Measurements from ENCODE around the gene CSPG4. TPM values are rescaled to one million over a fixed set of nuclear protein-coding genes. Genes with fewer than 3 reads are reported as not detected.
"Not testable (repeated sequence)": the region's sequence is repeated elsewhere in the genome, so short reads cannot be mapped to it uniquely, and the experiment has no call there.

Gene CSPG4
- total and polyA plus RNA-seq, 3 donors from 2014 or later, result 4.4 to 6.5 (median 5.2) TPM

- Histone ChIP-seq H3K4me3 (no peak overlapping the region), H3K4me1 (peaks cover 14% of the 10 kb centered on the region), H3K36me3 (ENCODE audit: low read depth, missing control alignments) (no peaks in the 10 kb centered on the region), H3K9me3 (no peaks in the 10 kb centered on the region), H3K27ac (no peak overlapping the region), H3K27me3 (no peaks in the 10 kb centered on the region)
- DNase-seq, result peak; percentile 79
- intact Hi-C loops (cut with DNase I; ENCODE audit: low total_unique reads), result no loop called here
- TF ChIP-seq CTCF (IDR thresholded peaks at IDR 0.05) (peak in 2 of 3 experiments; percentile 24 to 41), POLR2A (IDR thresholded peaks at IDR 0.05) (no peak)
- WGBS, 2 donors, result 34 to 53% methylated on average over 7 to 20 of the region's 20 CpGs
Measured at GRCh38 chr15:75694241-75695182, 18.1 kb downstream of the CSPG4 start.

- TF ChIP-seq CTCF (IDR thresholded peaks at IDR 0.05), result no peak
- TF ChIP-seq POLR2A (IDR thresholded peaks at IDR 0.05), result no peak
- Histone ChIP-seq H3K36me3 (ENCODE audit: low read depth, missing control alignments) (no peaks in the 10 kb centered on the region), H3K9me3 (no peaks in the 10 kb centered on the region), H3K27ac (no peak overlapping the region), H3K4me1 (peaks cover 14% of the 10 kb centered on the region), H3K27me3 (no peaks in the 10 kb centered on the region), H3K4me3 (no peak overlapping the region)
- DNase-seq, result no peak
- intact Hi-C loops (cut with DNase I; ENCODE audit: low total_unique reads), result no loop called here
- WGBS, 2 donors, result 50 to 66% methylated on average over 8 to 14 of the region's 14 CpGs
Measured at GRCh38 chr15:75693501-75694240, 19.0 kb downstream of the CSPG4 start.

- H3K27me3 ChIP-seq; DNase-seq; H3K27ac ChIP-seq; intact Hi-C loops (cut with DNase I; ENCODE audit: low total_unique reads); H3K36me3 ChIP-seq (ENCODE audit: low read depth, missing control alignments); H3K9me3 ChIP-seq; H3K4me3 ChIP-seq: not testable (repeated sequence)
- 73% methylated on average over 11 of the region's 15 CpGs; no CpG with 5 or more reads in 1 of the 2 donors for WGBS, 2 donors
- H3K4me1 ChIP-seq, result peaks cover 14% of the 10 kb centered on the region
Measured at GRCh38 chr15:75693028-75693427, 19.6 kb downstream of the CSPG4 start.

- H3K36me3 ChIP-seq (ENCODE audit: low read depth, missing control alignments); H3K9me3 ChIP-seq; DNase-seq; H3K27ac ChIP-seq; H3K27me3 ChIP-seq; H3K4me3 ChIP-seq; intact Hi-C loops (cut with DNase I; ENCODE audit: low total_unique reads): not testable (repeated sequence)
- WGBS, 2 donors, result 75 to 87% methylated on average over 4 of the region's 4 CpGs
- H3K4me1 ChIP-seq, result peaks cover 14% of the 10 kb centered on the region
Measured at GRCh38 chr15:75692311-75692710, 20.3 kb downstream of the CSPG4 start.

GRCh38 chr15:75689429-75689828 is 23.2 kb downstream of the CSPG4 start:
- 93 to 95% methylated on average over 10 to 20 of the region's 20 CpGs for WGBS, 2 donors
- intact Hi-C loops (cut with DNase I; ENCODE audit: low total_unique reads), result loop anchor here (5.0 kb wide), 1 partner anchor 113 kb away; no protein-coding TSS in a partner anchor
- H3K4me3 ChIP-seq; H3K9me3 ChIP-seq; H3K27ac ChIP-seq; H3K36me3 ChIP-seq (ENCODE audit: low read depth, missing control alignments); H3K4me1 ChIP-seq; DNase-seq; H3K27me3 ChIP-seq: not testable (repeated sequence)

GRCh38 chr15:75688831-75689230 is 23.8 kb downstream of the CSPG4 start:
- Histone ChIP-seq H3K9me3 (no peaks in the 10 kb centered on the region), H3K27me3 (no peaks in the 10 kb centered on the region), H3K36me3 (ENCODE audit: low read depth, missing control alignments) (no peaks in the 10 kb centered on the region), H3K4me3 (no peak overlapping the region), H3K4me1 (peaks cover 3% of the 10 kb centered on the region), H3K27ac (no peak overlapping the region)
- intact Hi-C loops (cut with DNase I; ENCODE audit: low total_unique reads), result loop anchor here (5.0 kb wide), 1 partner anchor 113 kb away; no protein-coding TSS in a partner anchor
- WGBS, 2 donors, result 97% methylated on average over 26 of the region's 26 CpGs; no CpG with 5 or more reads in 1 of the 2 donors
- DNase-seq, result no peak
- TF ChIP-seq POLR2A (IDR thresholded peaks at IDR 0.05) (no peak), CTCF (IDR thresholded peaks at IDR 0.05) (no peak)
